Kasumi-1 (cell line): Measurements from ENCODE around the gene TFCP2.
"Not testable (repeated sequence)": the region's sequence is repeated elsewhere in the genome, so short reads cannot be mapped to it uniquely, and the experiment has no call there.

Experiments used
- DNase-seq, 2 experiments: peaks; one replicate each; lab custom pipeline; 2025; lab: John Stamatoyannopoulos, UW

TFCP2 gene

GRCh38 chr12:51082561-51083125 is 90.3 kb downstream of the TFCP2 start:
- no peak for DNase-seq

GRCh38 chr12:51081421-51081820 is 91.5 kb downstream of the TFCP2 start:
- DNase-seq: no peak

GRCh38 chr12:51080136-51080535 is 92.8 kb downstream of the TFCP2 start:
- no peak for DNase-seq

GRCh38 chr12:51078866-51079265 is 94.1 kb downstream of the TFCP2 start:
- DNase-seq: not testable (repeated sequence)

GRCh38 chr12:51078346-51078745 is 94.6 kb downstream of the TFCP2 start:
- not testable (repeated sequence) for DNase-seq

- DNase-seq: no peak
Measured at GRCh38 chr12:51077930-51078329, 95.0 kb downstream of the TFCP2 start.

- no peak for DNase-seq
Measured at GRCh38 chr12:51076236-51076930, 96.6 kb downstream of the TFCP2 start.

- no peak for DNase-seq
Measured at GRCh38 chr12:51075390-51075789, 97.5 kb downstream of the TFCP2 start.

- no peak for DNase-seq
Measured at GRCh38 chr12:51071663-51072062, 101.3 kb downstream of the TFCP2 start.

GRCh38 chr12:51070004-51070403 is 102.9 kb downstream of the TFCP2 start:
- DNase-seq: no peak

- DNase-seq: no peak
Measured at GRCh38 chr12:51067771-51068170, 105.2 kb downstream of the TFCP2 start.

- no peak for DNase-seq
Measured at GRCh38 chr12:51067229-51067628, 105.7 kb downstream of the TFCP2 start.

- no peak for DNase-seq
Measured at GRCh38 chr12:51065530-51065929, 107.4 kb downstream of the TFCP2 start.

GRCh38 chr12:51062631-51063397 is 110.1 kb downstream of the TFCP2 start:
- no peak for DNase-seq

GRCh38 chr12:51059086-51059485 is 113.8 kb downstream of the TFCP2 start:
- DNase-seq: no peak

- DNase-seq: no peak
Measured at GRCh38 chr12:51056242-51056641, 116.7 kb downstream of the TFCP2 start.

GRCh38 chr12:51055060-51055459 is 117.9 kb downstream of the TFCP2 start:
- DNase-seq: no peak

- no peak for DNase-seq
Measured at GRCh38 chr12:51051787-51052186, 121.1 kb downstream of the TFCP2 start.

- no peak for DNase-seq
Measured at GRCh38 chr12:51049525-51049924, 123.4 kb downstream of the TFCP2 start.

GRCh38 chr12:51048661-51049251 is 124.2 kb downstream of the TFCP2 start:
- no peak for DNase-seq

GRCh38 chr12:51047655-51048540 is 125.0 kb downstream of the TFCP2 start, which contains the start of gene LETMD1:
Gene LETMD1 (plus strand): TSS chr12:51048327. CDS start chr12:51048357, 30 bp downstream.
- peak; percentile 99 for DNase-seq
